ENCODE results near the gene MCM7. TPM values are rescaled to one million over a fixed set of nuclear protein-coding genes. Genes with fewer than 3 reads are reported as not detected.

Gene MCM7
- total and polyA plus RNA-seq, 2 of the 4 experiments (the other 2 are of a cell fraction), result 104 to 137 TPM

- intact Hi-C loops (cut with micrococcal nuclease), result no loop called here
- Histone ChIP-seq H2BK5ac (ENCODE audit: low read depth, low read length, poor library complexity, severe bottlenecking) (peak overlapping the region; percentile 52), H3K36me3 (ENCODE audit: control insufficient read depth, insufficient read depth, low read length) (peaks cover 49% of the 10 kb centered on the region), H4K8ac (ENCODE audit: low read depth in 2 of 2, low read length in 2 of 2) (peak overlapping the region; percentile 67 to 96; a peak in 3 of 4 replicates), H4K5ac (ENCODE audit: low read depth, low read length) (no peak overlapping the region), H2BK15ac (ENCODE audit: low read depth, low read length) (peak overlapping the region; percentile 81; the same call in 2 of the 3 replicates), H3K14ac (replicated peaks; ENCODE audit: low read depth, low read length) (peak overlapping the region; percentile 92), H3K79me1 (ENCODE audit: low read depth in 1 of 2, low read length in 2 of 2) (peaks cover 21 to 41% of the 10 kb centered on the region in 2 experiments), H3K18ac (ENCODE audit: low read depth, low read length) (no peak overlapping the region), H4K20me1 (ENCODE audit: insufficient read depth, low read length) (peaks cover 7% of the 10 kb centered on the region; the same call in 1 of the 2 replicates), H3K23ac (ENCODE audit: low read depth, low read length) (peak overlapping the region; percentile 91; the same call in 1 of the 2 replicates), H2AK9ac (replicated peaks; ENCODE audit: low read depth, low read length, poor library complexity) (peak overlapping the region; percentile 98), H4K91ac (ENCODE audit: insufficient read depth, low read depth, low read length) (peak overlapping the region; percentile 90; the same call in 1 of the 2 replicates), H3K9ac (ENCODE audit: low read depth, low read length) (no peak overlapping the region), H3K4ac (ENCODE audit: low read depth, low read length) (peak overlapping the region; percentile 96), H2BK120ac (ENCODE audit: low read depth, low read length) (peak overlapping the region; percentile 88), H3K9me1 (ENCODE audit: insufficient read depth, low read length) (peaks cover 5% of the 10 kb centered on the region; the same call in 1 of the 2 replicates), H3K4me3 (ENCODE audit: insufficient read depth, low read depth, low read length) (no peak overlapping the region), H3K4me1 (ENCODE audit: control insufficient read depth, insufficient read depth, low read length) (peaks cover 15% of the 10 kb centered on the region), H2AK5ac (ENCODE audit: low read depth, low read length) (peak overlapping the region; percentile 97), H3K56ac (ENCODE audit: extremely low read depth, insufficient read depth, low read length) (no peak overlapping the region; the same call in 1 of the 2 replicates), H3K9me3 (ENCODE audit: control insufficient read depth, insufficient read depth, low read length) (no peaks in the 10 kb centered on the region), H2BK20ac (ENCODE audit: low read depth, low read length) (peak overlapping the region; percentile 80; the same call in 1 of the 2 replicates), H3K4me2 (ENCODE audit: low read depth, low read length) (no peak overlapping the region), H3K27me3 (ENCODE audit: control insufficient read depth, insufficient read depth, low read length) (no peaks in the 10 kb centered on the region), H3K27ac (ENCODE audit: insufficient read depth, low read length) (peak overlapping the region; percentile 80; the same call in 1 of the 2 replicates), H2AFZ (replicated peaks; ENCODE audit: low read length, poor library complexity) (peak overlapping the region; percentile 82)
- dilution Hi-C loops (cut with HindIII; ENCODE audit: low sequenced_read_pairs, unreplicated experiment), result no loop called here
- DNase-seq, result peak; percentile 97
- no TSS peak for BruUV-seq (replicated peaks)
- in situ Hi-C loops (cut with MboI; ENCODE audit: low sequenced_read_pairs), result no loop called here
- ChIA-PET POLR2A (ENCODE audit: unreplicated experiment) (interaction anchor here (1.7 kb wide), 1 partner anchor 18 kb away, joined by 6 read pairs; no protein-coding TSS in a partner anchor), CTCF (no interaction called here)
- ATAC-seq (ENCODE audit: low read depth), result peak; percentile 2; the same call in 1 of the 2 replicates
- 26% methylated on average over 6 of the region's 17 CpGs; no CpG with 5 or more reads in 1 of the 2 experiments for WGBS, 2 experiments (ENCODE audit: extremely low coverage in 2 of 2, insufficient read length in 1 of 2)
- TF ChIP-seq CTCF (conservative IDR thresholded peaks at IDR 0.05; ENCODE audit: low read depth, low read length) (no peak), RCOR1 (IDR thresholded peaks at IDR 0.05; ENCODE audit: insufficient replicate concordance, low read length) (peak; percentile 87), USF2 (IDR thresholded peaks at IDR 0.05; ENCODE audit: low read depth, low read length) (no peak), NFE2L2 (IDR thresholded peaks at IDR 0.05; ENCODE audit: low read depth, low read length) (no peak), MAZ (IDR thresholded peaks at IDR 0.05; ENCODE audit: borderline replicate concordance, low read depth, low read length) (peak; percentile 76), CEBPB (IDR thresholded peaks at IDR 0.05; ENCODE audit: low read depth, low read length) (no peak), CHD1 (IDR thresholded peaks at IDR 0.05; ENCODE audit: low read depth, low read length) (no peak), MAFK (IDR thresholded peaks at IDR 0.05; ENCODE audit: low read depth, low read length) (peak; percentile 14; the same call in 1 of the 2 replicates), RFX5 (IDR thresholded peaks at IDR 0.05; ENCODE audit: low read depth, low read length) (no peak), BHLHE40 (IDR thresholded peaks at IDR 0.05; ENCODE audit: low read depth, low read length) (no peak; the same call in 1 of the 2 replicates), FOS (IDR thresholded peaks at IDR 0.05; ENCODE audit: low read depth, low read length) (peak; percentile 79), MXI1 (IDR thresholded peaks at IDR 0.05; ENCODE audit: borderline replicate concordance, low read depth, low read length) (no peak), SMC3 (IDR thresholded peaks at IDR 0.05; ENCODE audit: low read depth, low read length) (no peak)
Observed at GRCh38 chr7:100102950-100103840, 2.0 kb upstream of the MCM7 start.
